CD4-positive, alpha-beta T cell treated with Interleukin-12 subunit alpha and Interleukin-12 subunit beta, for 1 hour (primary cell): Measurements from ENCODE around the gene KDM4B.

Source experiments
- DNase-seq: peaks from one replicate; pipeline ENCODE4 v3.0.0-alpha.2; 2020

The KDM4B gene

GRCh38 chr19:5093948-5094718 is 125.2 kb downstream of the KDM4B start:
- no peak for DNase-seq

GRCh38 chr19:5094768-5095567 is 126.1 kb downstream of the KDM4B start:
- DNase-seq: no peak

- no peak for DNase-seq
Observed at GRCh38 chr19:5095568-5095850, 126.6 kb downstream of the KDM4B start.

- DNase-seq: no peak
Observed at GRCh38 chr19:5096536-5096935, 127.6 kb downstream of the KDM4B start.

GRCh38 chr19:5097331-5097930 is 128.5 kb downstream of the KDM4B start:
- no peak for DNase-seq

GRCh38 chr19:5097959-5098623 is 129.2 kb downstream of the KDM4B start:
- no peak for DNase-seq

GRCh38 chr19:5098646-5099045 is 129.7 kb downstream of the KDM4B start:
- DNase-seq: no peak

GRCh38 chr19:5099701-5100221 is 130.8 kb downstream of the KDM4B start:
- no peak for DNase-seq

GRCh38 chr19:5101871-5102270 is 133.0 kb downstream of the KDM4B start:
- no peak for DNase-seq

- no peak for DNase-seq
Observed at GRCh38 chr19:5102520-5102919, 133.6 kb downstream of the KDM4B start.

- no peak for DNase-seq
Observed at GRCh38 chr19:5103061-5103701, 134.3 kb downstream of the KDM4B start.

- no peak for DNase-seq
Observed at GRCh38 chr19:5103812-5104410, 135.0 kb downstream of the KDM4B start.

- no peak for DNase-seq
Observed at GRCh38 chr19:5104871-5105351, 136.0 kb downstream of the KDM4B start.

GRCh38 chr19:5106191-5106726 is 137.3 kb downstream of the KDM4B start:
- no peak for DNase-seq

GRCh38 chr19:5106971-5107370 is 138.1 kb downstream of the KDM4B start:
- no peak for DNase-seq

GRCh38 chr19:5107432-5108122 is 138.7 kb downstream of the KDM4B start:
- DNase-seq: no peak

- DNase-seq: no peak
Observed at GRCh38 chr19:5108123-5108596, 139.2 kb downstream of the KDM4B start.

- DNase-seq: no peak
Observed at GRCh38 chr19:5108866-5109265, 140.0 kb downstream of the KDM4B start.

- no peak for DNase-seq
Observed at GRCh38 chr19:5109560-5109959, 140.6 kb downstream of the KDM4B start.

- DNase-seq: no peak
Observed at GRCh38 chr19:5110546-5110945, 141.6 kb downstream of the KDM4B start.

- DNase-seq: no peak
Observed at GRCh38 chr19:5111051-5111450, 142.1 kb downstream of the KDM4B start.
